Mucosa of rectum (tissue), 2 donors: ENCODE measurements around the gene ZNF567.
"Not testable (repeated sequence)": the region's sequence is repeated elsewhere in the genome, so short reads cannot be mapped to it uniquely, and the experiment has no call there.

ENCODE experiments used
- H3K27ac ChIP-seq, 2 donors: one replicate each; pipeline ENCODE4 v1.7.0; 2013; ENCODE audit warnings: inconsistent platforms in 2 of 2, low read depth in 2 of 2, low read length in 2 of 2
- H3K27me3 ChIP-seq, 2 donors: one replicate each; pipeline ENCODE4 v1.7.0; 2013; ENCODE audit warnings: low read length in 2 of 2; ENCODE audit not compliant: control insufficient read depth in 2 of 2, insufficient read depth in 2 of 2
- H3K36me3 ChIP-seq, 2 donors: one replicate each; pipeline ENCODE4 v1.7.0; 2013; ENCODE audit warnings: low read length in 2 of 2; ENCODE audit not compliant: control insufficient read depth in 2 of 2, insufficient read depth in 2 of 2
- H3K4me1 ChIP-seq, 2 donors: one replicate each; pipeline ENCODE4 v1.7.0; 2013; ENCODE audit warnings: low read length in 2 of 2, mild to moderate bottlenecking in 1 of 2; ENCODE audit not compliant: control insufficient read depth in 2 of 2, insufficient read depth in 2 of 2
- H3K4me3 ChIP-seq, 2 donors: one replicate each; pipeline ENCODE4 v1.7.0; 2013; ENCODE audit warnings: low read length in 2 of 2
- H3K9ac ChIP-seq, 2 donors: one replicate each; pipeline ENCODE4 v1.7.0; 2013; ENCODE audit warnings: low read length in 2 of 2, low read depth in 1 of 2, mild to moderate bottlenecking in 1 of 2
- H3K9me3 ChIP-seq, 2 donors: one replicate each; pipeline ENCODE4 v1.7.0; 2013; ENCODE audit warnings: low read length in 2 of 2; ENCODE audit not compliant: control insufficient read depth in 2 of 2
- donor health status: healthy.
- donor health status: Normal muscosa, but diverticular disease.

The ZNF567 gene

DNA sequence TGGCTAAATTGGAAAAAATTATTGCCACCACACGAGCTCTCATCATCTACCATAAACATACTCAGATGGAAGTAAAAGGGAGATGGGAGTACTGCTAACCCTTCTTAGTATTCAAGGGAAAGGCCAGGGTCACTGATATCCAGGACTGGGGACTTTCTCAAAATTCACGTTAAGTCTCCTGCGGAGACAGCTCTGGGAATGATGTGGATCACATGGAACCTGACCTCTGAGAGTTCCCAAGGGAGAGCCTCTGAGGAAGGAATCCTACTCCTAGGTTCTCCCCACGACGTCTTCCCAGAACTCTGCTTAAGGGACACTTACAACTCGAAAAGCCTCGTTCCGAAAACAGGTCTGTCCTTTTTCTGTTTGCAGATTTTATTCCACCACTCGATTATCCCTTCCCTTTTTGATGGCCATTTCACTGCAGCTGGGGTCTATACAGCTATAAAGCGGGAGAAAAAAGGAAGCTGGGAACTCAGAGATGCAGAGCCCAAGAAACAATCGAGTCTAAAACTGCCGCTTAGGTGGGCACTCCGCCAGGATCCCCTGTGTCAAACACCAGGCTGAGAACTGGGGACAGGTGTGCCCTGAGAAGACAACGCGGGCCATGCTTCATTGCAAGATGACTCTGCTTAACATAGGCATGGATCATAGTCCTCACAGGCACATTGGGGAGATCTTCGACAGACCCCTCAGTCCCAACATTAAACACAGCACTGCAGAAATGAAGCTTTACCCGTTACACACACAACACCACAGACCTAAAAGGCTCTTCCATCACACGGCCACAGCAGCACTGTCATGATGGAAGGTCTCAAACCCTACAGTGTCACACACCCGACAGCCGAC is 823 bp upstream of the ZNF567 start:
- Histone ChIP-seq H3K27me3 (no peaks in the 10 kb centered on the region), H3K9me3 (peaks cover 1 to 3% of the 10 kb centered on the region in 2 donors), H3K9ac (peak overlapping the region; percentile 83 to 92), H3K4me1 (peaks cover 14 to 16% of the 10 kb centered on the region in 2 donors), H3K36me3 (peaks cover 18 to 20% of the 10 kb centered on the region in 2 donors), H3K27ac (peak overlapping the region in 1 of 2 donors; percentile 72), H3K4me3 (peak overlapping the region; percentile 89 to 99)

DNA sequence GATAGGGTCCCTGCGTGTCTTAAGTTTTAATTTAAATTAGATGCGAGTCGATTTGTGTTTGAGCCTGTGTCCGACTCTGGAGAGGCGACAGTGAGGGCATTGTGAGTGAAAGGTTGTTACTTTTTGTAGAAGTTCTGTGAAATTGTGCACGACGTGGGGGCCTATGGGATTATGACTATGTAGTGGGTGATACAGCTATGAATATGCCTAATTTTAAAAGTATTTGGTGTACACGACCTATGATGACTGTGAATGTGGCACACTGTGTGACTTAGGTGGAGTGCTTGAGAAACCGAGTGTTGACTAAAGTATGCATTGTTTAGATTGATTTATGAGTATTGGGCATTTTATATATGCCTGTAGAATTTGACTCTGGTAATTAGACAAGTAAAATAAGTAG is 646 bp downstream of the ZNF567 start:
- Histone ChIP-seq H3K9me3 (peaks cover 3 to 8% of the 10 kb centered on the region in 2 donors), H3K36me3 (peaks cover 33% of the 10 kb centered on the region in 2 donors), H3K4me1 (peaks cover 14 to 16% of the 10 kb centered on the region in 2 donors), H3K9ac (peak overlapping the region; percentile 83 to 89), H3K27ac (peak overlapping the region; percentile 39 to 52), H3K27me3 (no peaks in the 10 kb centered on the region), H3K4me3 (peak overlapping the region; percentile 89 to 99)

DNA sequence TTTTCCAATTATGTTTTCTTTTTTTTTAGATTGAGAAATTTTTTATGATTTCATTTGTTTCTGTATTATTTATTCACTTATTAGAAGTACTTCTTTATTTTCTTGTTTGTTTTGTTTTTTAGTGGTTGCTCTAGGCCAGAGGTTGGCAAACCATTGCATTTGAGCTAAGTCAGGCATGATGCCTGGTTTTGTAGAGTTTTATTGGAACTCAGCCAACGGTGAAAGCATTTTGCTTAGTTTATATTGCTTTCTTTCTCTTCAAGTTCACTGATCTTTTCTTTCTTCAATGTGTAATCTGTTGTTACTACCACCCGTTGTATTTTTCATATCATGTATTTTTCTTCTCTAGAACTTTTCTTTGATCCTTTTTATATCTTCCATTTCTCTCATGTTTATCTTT is 19.7 kb downstream of the ZNF567 start:
- Histone ChIP-seq H3K4me3 (peak overlapping the region in 1 of 2 donors; percentile 20), H3K9ac (no peak overlapping the region), H3K4me1 (no peaks in the 10 kb centered on the region), H3K9me3 (peaks cover 37 to 42% of the 10 kb centered on the region in 2 donors), H3K27ac (no peak overlapping the region), H3K36me3 (peaks cover 5 to 29% of the 10 kb centered on the region in 2 donors), H3K27me3 (no peaks in the 10 kb centered on the region)

DNA sequence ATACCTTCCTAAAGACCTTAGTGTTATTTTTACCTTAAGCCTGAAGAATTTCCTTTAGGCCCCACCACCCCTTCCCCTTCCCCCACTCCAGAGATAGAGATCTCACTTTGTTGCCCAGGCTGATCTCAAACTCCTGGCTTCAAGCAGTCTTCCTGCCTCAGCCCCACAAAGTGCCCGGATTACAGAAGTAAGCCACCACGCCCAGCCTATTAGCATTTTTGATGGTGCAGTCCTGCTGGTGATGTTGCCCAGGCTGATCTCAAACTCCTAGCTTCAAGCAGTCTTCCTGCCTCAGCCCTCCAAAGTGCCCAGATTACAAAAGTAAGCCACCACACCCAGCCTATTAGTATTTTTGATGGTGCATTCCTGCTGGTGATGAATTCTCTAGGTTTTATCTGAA is 22.0 kb downstream of the ZNF567 start:
- Histone ChIP-seq H3K27me3 (no peaks in the 10 kb centered on the region), H3K4me1 (no peaks in the 10 kb centered on the region), H3K36me3 (peaks cover 27 to 46% of the 10 kb centered on the region in 2 donors), H3K27ac (no peak overlapping the region), H3K4me3 (no peak overlapping the region), H3K9ac (no peak overlapping the region), H3K9me3 (peaks cover 55 to 60% of the 10 kb centered on the region in 2 donors)

DNA sequence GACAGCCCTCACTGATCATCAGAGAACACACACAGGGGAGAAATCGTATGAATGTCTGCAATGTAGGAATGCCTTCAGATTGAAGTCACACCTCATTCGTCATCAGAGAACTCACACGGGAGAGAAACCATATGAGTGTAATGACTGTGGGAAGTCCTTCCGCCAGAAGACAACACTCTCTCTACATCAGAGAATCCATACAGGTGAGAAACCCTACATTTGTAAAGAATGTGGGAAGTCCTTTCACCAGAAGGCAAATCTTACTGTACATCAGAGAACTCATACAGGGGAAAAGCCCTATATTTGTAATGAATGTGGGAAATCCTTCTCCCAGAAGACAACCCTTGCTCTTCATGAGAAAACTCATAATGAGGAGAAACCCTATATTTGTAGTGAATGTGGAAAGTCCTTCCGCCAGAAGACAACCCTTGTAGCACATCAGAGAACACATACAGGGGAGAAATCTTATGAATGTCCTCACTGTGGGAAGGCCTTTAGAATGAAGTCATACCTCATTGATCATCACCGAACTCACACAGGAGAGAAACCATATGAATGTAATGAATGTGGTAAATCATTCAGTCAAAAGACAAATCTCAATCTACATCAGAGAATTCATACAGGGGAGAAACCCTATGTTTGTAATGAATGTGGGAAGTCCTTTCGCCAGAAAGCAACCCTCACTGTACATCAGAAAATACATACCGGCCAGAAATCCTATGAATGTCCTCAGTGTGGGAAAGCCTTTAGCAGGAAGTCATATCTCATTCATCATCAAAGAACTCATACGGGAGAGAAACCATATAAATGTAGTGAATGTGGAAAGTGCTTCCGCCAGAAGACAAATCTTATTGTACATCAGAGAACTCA is 32.5 kb downstream of the ZNF567 start:
- no peak overlapping the region for H3K9ac ChIP-seq

DNA sequence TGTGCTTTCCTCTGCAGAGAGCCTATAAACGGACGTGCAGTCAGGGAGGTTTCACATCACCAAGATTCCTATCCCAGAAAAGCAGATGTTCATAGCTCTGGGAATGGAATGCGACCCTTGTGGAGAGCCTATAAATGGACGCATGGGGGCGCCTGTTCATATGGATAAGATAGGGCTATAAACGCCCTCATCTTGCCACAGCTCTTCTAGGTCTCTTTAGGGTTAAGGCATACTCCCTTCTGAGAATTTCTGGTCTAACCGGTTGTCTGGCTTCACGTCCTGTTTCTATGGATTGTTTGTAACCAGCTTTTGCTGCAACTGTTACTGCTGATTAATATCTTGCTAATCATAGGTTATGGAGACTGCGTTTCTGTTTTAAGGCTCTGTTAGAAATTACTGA is 48.8 kb downstream of the ZNF567 start:
- H3K9ac ChIP-seq, H3K4me3 ChIP-seq, H3K36me3 ChIP-seq, H3K4me1 ChIP-seq, H3K27me3 ChIP-seq, H3K27ac ChIP-seq: not testable (repeated sequence)
- peaks cover 37 to 51% of the 10 kb centered on the region in 2 donors for H3K9me3 ChIP-seq

More for the DNA sequence above, 32.5 kb downstream of the ZNF567 start:
- H3K27me3 ChIP-seq: no peaks in the 10 kb centered on the region
- H3K9me3 ChIP-seq: peaks cover 65 to 70% of the 10 kb centered on the region in 2 donors
- H3K36me3 ChIP-seq: peaks cover 43 to 51% of the 10 kb centered on the region in 2 donors
- peak overlapping the region; percentile 13 to 16 for H3K4me3 ChIP-seq
- H3K4me1 ChIP-seq: no peaks in the 10 kb centered on the region
- H3K27ac ChIP-seq: no peak overlapping the region

DNA sequence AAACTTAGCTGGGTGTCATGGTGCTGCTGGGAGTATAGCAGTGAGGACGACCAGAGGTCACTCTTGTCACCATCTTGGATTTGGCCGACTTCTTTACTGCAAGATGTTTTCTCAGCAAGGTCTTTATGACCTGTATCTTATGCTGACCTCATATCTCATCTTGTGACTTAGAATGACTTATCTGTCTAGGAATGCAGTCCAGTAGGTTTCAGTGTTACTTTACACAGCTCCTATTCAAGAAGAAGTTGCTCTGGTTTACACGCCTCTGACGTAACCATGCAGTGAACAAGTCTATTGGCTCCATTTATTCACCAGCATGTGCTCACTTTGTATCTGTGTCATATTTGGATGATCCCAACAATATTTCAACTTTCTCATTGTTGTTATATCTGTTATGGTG is 58.5 kb downstream of the ZNF567 start:
- H3K4me1 ChIP-seq: no peaks in the 10 kb centered on the region
- no peaks in the 10 kb centered on the region for H3K27me3 ChIP-seq
- no peak overlapping the region for H3K9ac ChIP-seq
- no peak overlapping the region for H3K27ac ChIP-seq
- no peak overlapping the region for H3K4me3 ChIP-seq
- peaks cover 33 to 37% of the 10 kb centered on the region in 2 donors for H3K36me3 ChIP-seq
- H3K9me3 ChIP-seq: peaks cover 57 to 60% of the 10 kb centered on the region in 2 donors

DNA sequence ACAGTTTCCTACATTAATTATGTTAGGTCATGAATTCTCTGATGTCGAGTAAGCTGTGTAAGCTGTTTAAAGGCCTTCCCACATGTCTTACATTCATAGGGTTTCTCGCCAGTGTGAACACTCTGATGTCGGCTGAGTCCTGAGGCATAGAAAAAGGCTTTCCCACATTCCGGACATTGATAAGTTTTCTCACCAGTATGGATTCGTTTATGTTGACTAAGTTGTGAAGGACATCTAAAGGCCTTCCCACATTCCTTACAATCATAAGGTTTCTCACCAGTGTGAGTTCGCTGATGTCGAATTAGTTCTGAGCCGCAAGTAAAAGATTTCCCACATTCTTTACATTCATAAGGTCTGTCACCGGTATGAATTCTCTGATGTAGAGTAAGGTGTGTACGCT is 60.3 kb downstream of the ZNF567 start:
- Histone ChIP-seq H3K27me3 (no peaks in the 10 kb centered on the region), H3K9ac (no peak overlapping the region), H3K4me1 (no peaks in the 10 kb centered on the region), H3K9me3 (peaks cover 61 to 65% of the 10 kb centered on the region in 2 donors), H3K27ac (no peak overlapping the region), H3K4me3 (no peak overlapping the region), H3K36me3 (peaks cover 42 to 47% of the 10 kb centered on the region in 2 donors)

DNA sequence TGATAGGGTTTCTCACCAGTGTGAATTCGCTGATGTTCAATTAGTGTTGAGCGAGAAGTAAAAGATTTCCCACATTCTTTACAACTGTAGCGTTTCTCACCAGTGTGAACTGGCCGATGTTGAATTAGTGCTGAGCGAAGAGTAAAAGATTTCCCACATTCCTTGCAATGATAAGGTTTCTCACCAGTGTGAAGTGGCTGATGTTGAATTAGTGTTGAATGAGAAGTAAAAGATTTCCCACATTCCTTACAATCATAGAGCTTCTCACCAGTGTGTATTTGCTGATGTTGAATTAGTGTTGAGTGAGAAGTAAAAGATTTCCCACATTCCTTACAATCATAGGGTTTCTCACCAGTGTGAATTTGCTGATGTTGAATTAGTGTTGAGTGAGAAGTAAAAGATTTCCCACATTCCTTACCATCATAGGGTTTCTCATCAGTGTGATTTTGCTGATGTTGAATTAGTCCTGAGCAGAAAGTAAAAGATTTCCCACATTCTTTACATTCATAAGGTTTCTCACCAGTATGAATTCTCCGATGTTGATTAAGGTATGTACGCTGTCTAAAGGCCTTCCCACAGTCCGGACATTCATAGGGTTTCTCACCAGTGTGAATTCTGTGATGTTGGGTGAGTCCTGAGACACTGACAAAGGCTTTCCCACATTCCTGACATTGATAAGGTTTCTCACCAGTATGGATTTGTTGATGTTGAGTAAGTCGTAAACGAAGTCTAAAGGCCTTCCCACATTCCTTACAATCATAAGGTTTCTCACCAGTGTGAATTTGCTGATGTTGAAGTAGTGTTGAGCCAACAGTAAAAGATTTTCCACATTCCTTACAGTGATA is 61.2 kb downstream of the ZNF567 start:
- Histone ChIP-seq H3K9me3 (peaks cover 61 to 68% of the 10 kb centered on the region in 2 donors), H3K36me3 (peaks cover 42 to 47% of the 10 kb centered on the region in 2 donors), H3K4me3 (peak overlapping the region; percentile 2 to 8), H3K9ac (no peak overlapping the region), H3K27ac (no peak overlapping the region), H3K4me1 (no peaks in the 10 kb centered on the region), H3K27me3 (no peaks in the 10 kb centered on the region)
